Activated B cell treated with CpG ODN at 0.5 μM for 24 hours (primary cell): Measurements from ENCODE around the gene NPIPB4. TPM values are rescaled to one million over a fixed set of nuclear protein-coding genes. Genes with fewer than 3 reads are reported as not detected.
A peak's percentile ranks its signal among the peaks of the same experiment; 100 is the strongest.
"Not testable (repeated sequence)": the region's sequence is repeated elsewhere in the genome, so short reads cannot be mapped to it uniquely, and the experiment has no call there.

Experiments used
- ATAC-seq: fragments of 200-7000 bp; cut with Tn5 transposase; one replicate; pipeline ENCODE4 v1.10.0; 2021; ENCODE audit warnings: low read depth, mild to moderate bottlenecking, moderate library complexity
- CTCF ChIA-PET: fragments of 350-600 bp; sonication (Branson Sonifier 250); formaldehyde crosslinking; loops from one replicate; lab custom pipeline; 2021; ENCODE audit warnings: antibody characterized with exemption; lab: Charles Lee
- POLR2A ChIA-PET: fragments of 350-600 bp; sonication (Branson Sonifier 250); formaldehyde crosslinking; loops from one replicate; lab custom pipeline; 2021; ENCODE audit warnings: antibody characterized with exemption; lab: Charles Lee
- DNase-seq: peaks from one replicate; pipeline ENCODE4 v3.0.0; 2022
- H3K27ac Mint-ChIP-seq: one replicate; pipeline ENCODE4 v1.8.0; 2020; ENCODE audit warnings: mixed read lengths
- H3K27me3 Mint-ChIP-seq: one replicate; pipeline ENCODE4 v1.8.0; 2021; ENCODE audit warnings: mixed read lengths
- H3K36me3 Mint-ChIP-seq: one replicate; pipeline ENCODE4 v1.8.0; 2021; ENCODE audit warnings: low read depth, mixed read lengths
- H3K4me1 Mint-ChIP-seq: one replicate; pipeline ENCODE4 v1.8.0; 2021; ENCODE audit warnings: mixed read lengths
- H3K4me3 Mint-ChIP-seq: one replicate; pipeline ENCODE4 v1.8.0; 2020; ENCODE audit warnings: mild to moderate bottlenecking, mixed read lengths
- H3K9me3 Mint-ChIP-seq: one replicate; pipeline ENCODE4 v1.8.0; 2020; ENCODE audit warnings: mixed read lengths
- intact Hi-C: fragments of 100-400 bp; cut with micrococcal nuclease; formaldehyde crosslinking; loops from one replicate; pipeline ENCODE4 v1.15.1; 2024
- total RNA-seq: library from RNA; stranded (reverse); gene quantifications from 2 replicates; pipeline ENCODE4 v1.2.3, GENCODE V29; 2022

Gene NPIPB4
- total RNA-seq, result 391 and 546 TPM in 2 replicates

GRCh38 chr16:21857656-21858055, at the start of gene NPIPB4:
Gene NPIPB4 (minus strand): TSS chr16:21857756. CDS start chr16:21857378, 378 bp downstream.
- DNase-seq, CTCF ChIA-PET, ATAC-seq, H3K27ac Mint-ChIP-seq, H3K9me3 Mint-ChIP-seq, H3K4me1 Mint-ChIP-seq, H3K27me3 Mint-ChIP-seq, H3K36me3 Mint-ChIP-seq, H3K4me3 Mint-ChIP-seq, POLR2A ChIA-PET, intact Hi-C loops: not testable (repeated sequence)

GRCh38 chr16:21898998-21899397, 41.4 kb upstream of the NPIPB4 start:
- CTCF ChIA-PET, H3K27ac Mint-ChIP-seq, POLR2A ChIA-PET, H3K36me3 Mint-ChIP-seq, H3K27me3 Mint-ChIP-seq, H3K4me3 Mint-ChIP-seq, H3K4me1 Mint-ChIP-seq, ATAC-seq, intact Hi-C loops, DNase-seq, H3K9me3 Mint-ChIP-seq: not testable (repeated sequence)

- H3K4me1 Mint-ChIP-seq, CTCF ChIA-PET, intact Hi-C loops, DNase-seq, H3K27ac Mint-ChIP-seq, H3K36me3 Mint-ChIP-seq, H3K27me3 Mint-ChIP-seq, ATAC-seq, H3K9me3 Mint-ChIP-seq, POLR2A ChIA-PET, H3K4me3 Mint-ChIP-seq: not testable (repeated sequence)
These were observed 24.4 kb upstream of the NPIPB4 start for GRCh38 chr16:21881988-21882387.

GRCh38 chr16:21837186-21837585, 20.4 kb downstream of the NPIPB4 start:
- H3K9me3 Mint-ChIP-seq, POLR2A ChIA-PET, H3K27me3 Mint-ChIP-seq, H3K4me1 Mint-ChIP-seq, ATAC-seq, H3K27ac Mint-ChIP-seq, H3K36me3 Mint-ChIP-seq, H3K4me3 Mint-ChIP-seq, DNase-seq, CTCF ChIA-PET, intact Hi-C loops: not testable (repeated sequence)

GRCh38 chr16:21836334-21836733, 21.2 kb downstream of the NPIPB4 start:
- intact Hi-C loops, H3K4me3 Mint-ChIP-seq, H3K36me3 Mint-ChIP-seq, H3K9me3 Mint-ChIP-seq, CTCF ChIA-PET, ATAC-seq, H3K27ac Mint-ChIP-seq, H3K4me1 Mint-ChIP-seq, H3K27me3 Mint-ChIP-seq, POLR2A ChIA-PET, DNase-seq: not testable (repeated sequence)

- H3K36me3 Mint-ChIP-seq, H3K4me3 Mint-ChIP-seq, H3K4me1 Mint-ChIP-seq, DNase-seq, H3K27ac Mint-ChIP-seq, H3K9me3 Mint-ChIP-seq, H3K27me3 Mint-ChIP-seq, ATAC-seq, CTCF ChIA-PET, POLR2A ChIA-PET, intact Hi-C loops: not testable (repeated sequence)
These were observed 21.8 kb downstream of the NPIPB4 start for GRCh38 chr16:21835747-21836146.

GRCh38 chr16:21834211-21834610, 23.3 kb downstream of the NPIPB4 start:
- DNase-seq, intact Hi-C loops, CTCF ChIA-PET, H3K4me1 Mint-ChIP-seq, H3K27ac Mint-ChIP-seq, H3K36me3 Mint-ChIP-seq, H3K27me3 Mint-ChIP-seq, H3K9me3 Mint-ChIP-seq, H3K4me3 Mint-ChIP-seq, ATAC-seq, POLR2A ChIA-PET: not testable (repeated sequence)

- POLR2A ChIA-PET, H3K27ac Mint-ChIP-seq, H3K4me1 Mint-ChIP-seq, ATAC-seq, CTCF ChIA-PET, H3K4me3 Mint-ChIP-seq, H3K9me3 Mint-ChIP-seq, intact Hi-C loops, DNase-seq, H3K36me3 Mint-ChIP-seq, H3K27me3 Mint-ChIP-seq: not testable (repeated sequence)
These were observed 27.6 kb downstream of the NPIPB4 start for GRCh38 chr16:21829929-21830328.

- H3K4me3 Mint-ChIP-seq, result not testable (repeated sequence)
These were observed 31.4 kb downstream of the NPIPB4 start for GRCh38 chr16:21826067-21826706.

GRCh38 chr16:21825526-21825925, 32.0 kb downstream of the NPIPB4 start:
- H3K9me3 Mint-ChIP-seq, intact Hi-C loops, H3K4me1 Mint-ChIP-seq: not testable (repeated sequence)

More at GRCh38 chr16:21826067-21826706, 31.4 kb downstream of the NPIPB4 start:
- H3K36me3 Mint-ChIP-seq, H3K27ac Mint-ChIP-seq, POLR2A ChIA-PET, intact Hi-C loops, H3K27me3 Mint-ChIP-seq, H3K4me1 Mint-ChIP-seq, H3K9me3 Mint-ChIP-seq, CTCF ChIA-PET, DNase-seq, ATAC-seq: not testable (repeated sequence)

GRCh38 chr16:21823258-21823657, 34.3 kb downstream of the NPIPB4 start:
- POLR2A ChIA-PET, H3K27ac Mint-ChIP-seq, H3K4me3 Mint-ChIP-seq, ATAC-seq, CTCF ChIA-PET, H3K9me3 Mint-ChIP-seq, intact Hi-C loops, DNase-seq, H3K27me3 Mint-ChIP-seq: not testable (repeated sequence)
- Mint-ChIP-seq H3K36me3 (peaks cover 16% of the 10 kb centered on the region), H3K4me1 (peaks cover 14% of the 10 kb centered on the region)

More at GRCh38 chr16:21825526-21825925, 32.0 kb downstream of the NPIPB4 start:
- POLR2A ChIA-PET, H3K27ac Mint-ChIP-seq, CTCF ChIA-PET, H3K36me3 Mint-ChIP-seq, H3K4me3 Mint-ChIP-seq, H3K27me3 Mint-ChIP-seq, ATAC-seq, DNase-seq: not testable (repeated sequence)

- Mint-ChIP-seq H3K4me3 (peak overlapping the region; percentile 92), H3K36me3 (peaks cover 20% of the 10 kb centered on the region), H3K27ac (peak overlapping the region; percentile 94), H3K4me1 (peaks cover 17% of the 10 kb centered on the region)
- ATAC-seq, H3K27me3 Mint-ChIP-seq, DNase-seq, CTCF ChIA-PET, H3K9me3 Mint-ChIP-seq: not testable (repeated sequence)
- intact Hi-C loops, result loop anchor here (1.0 kb wide), 1 partner anchor 132 kb away; the partner anchor contains the start of gene UQCRC2
- POLR2A ChIA-PET, result interaction anchor here (1.1 to 1.6 kb wide), 4 partner anchors 132 to 368 kb away, joined by 3 to 6 read pairs (median 4); partner anchors contain the start of gene UQCRC2
These were observed 36.6 kb downstream of the NPIPB4 start for GRCh38 chr16:21820908-21821465.
